OCI-LY3 (cell line): ENCODE results near the gene CLCC1.

ENCODE experiments used
- EZH2phosphoT487 ChIP-seq: fragments of 200-600 bp; shearing (Covaris generic); IDR thresholded peaks from 2 replicates; pipeline ENCODE4 v1.6.1; 2018; ENCODE audit warnings: antibody characterized with exemption, mixed run types, low read depth
- TF ChIP-seq, protein P1 (sequence below): fragments of 200-600, 300-600 bp; sonication (generic); IDR thresholded peaks from 2 replicates; pipeline ENCODE4 v1.5.1; 2014; ENCODE audit warnings: antibody characterized with exemption, low read length, low read depth

DNA sequence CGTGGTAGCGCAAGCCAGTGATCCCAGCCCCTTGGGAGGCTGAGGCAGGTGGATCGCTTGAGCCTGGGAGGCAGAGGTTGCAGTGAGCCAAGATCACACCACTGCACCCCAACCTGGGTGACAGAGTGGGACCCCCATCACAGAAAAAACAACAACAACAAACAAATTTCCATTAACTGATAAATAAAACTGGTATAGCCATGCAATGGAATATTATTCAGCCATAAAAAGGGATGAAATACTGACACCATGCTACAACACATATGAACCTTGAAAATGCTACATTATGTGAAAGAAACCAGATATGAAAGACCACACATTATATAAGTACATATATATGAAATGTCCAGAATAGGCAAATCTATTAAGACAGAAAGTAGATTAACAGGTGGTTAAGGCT lies 12.0 kb downstream of the CLCC1 start:
- TF ChIP-seq, protein P1, sequence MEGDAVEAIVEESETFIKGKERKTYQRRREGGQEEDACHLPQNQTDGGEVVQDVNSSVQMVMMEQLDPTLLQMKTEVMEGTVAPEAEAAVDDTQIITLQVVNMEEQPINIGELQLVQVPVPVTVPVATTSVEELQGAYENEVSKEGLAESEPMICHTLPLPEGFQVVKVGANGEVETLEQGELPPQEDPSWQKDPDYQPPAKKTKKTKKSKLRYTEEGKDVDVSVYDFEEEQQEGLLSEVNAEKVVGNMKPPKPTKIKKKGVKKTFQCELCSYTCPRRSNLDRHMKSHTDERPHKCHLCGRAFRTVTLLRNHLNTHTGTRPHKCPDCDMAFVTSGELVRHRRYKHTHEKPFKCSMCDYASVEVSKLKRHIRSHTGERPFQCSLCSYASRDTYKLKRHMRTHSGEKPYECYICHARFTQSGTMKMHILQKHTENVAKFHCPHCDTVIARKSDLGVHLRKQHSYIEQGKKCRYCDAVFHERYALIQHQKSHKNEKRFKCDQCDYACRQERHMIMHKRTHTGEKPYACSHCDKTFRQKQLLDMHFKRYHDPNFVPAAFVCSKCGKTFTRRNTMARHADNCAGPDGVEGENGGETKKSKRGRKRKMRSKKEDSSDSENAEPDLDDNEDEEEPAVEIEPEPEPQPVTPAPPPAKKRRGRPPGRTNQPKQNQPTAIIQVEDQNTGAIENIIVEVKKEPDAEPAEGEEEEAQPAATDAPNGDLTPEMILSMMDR: no peak
- TF ChIP-seq EZH2phosphoT487: no peak
